Lower leg skin (tissue), 4 donors: ENCODE results near the gene RSAD2. TPM values are rescaled to one million over a fixed set of nuclear protein-coding genes. Genes with fewer than 3 reads are reported as not detected.

ENCODE experiments used
- DNase-seq, 2 donors: peaks; one replicate each; pipeline ENCODE4 v3.0.0-alpha.2; 2019; ENCODE audit warnings: low spot score in 2 of 2
- H3K4me3 ChIP-seq: fragments of 200-600 bp; sonication (generic); 2 replicates; pipeline ENCODE4 v1.5.1; 2017; ENCODE audit warnings: mild to moderate bottlenecking, low read depth; ENCODE audit not compliant: poor library complexity, severe bottlenecking
- CTCF ChIP-seq, 3 donors: fragments of 450-650 bp; IDR thresholded peaks; one replicate each; pipeline ENCODE4 v1.5.1; 2016; ENCODE audit warnings: antibody characterized with exemption in 3 of 3, mild to moderate bottlenecking in 3 of 3, moderate library complexity in 2 of 3
- POLR2A ChIP-seq, 2 donors: fragments of 450-650 bp; IDR thresholded peaks; one replicate each; pipeline ENCODE4 v1.6.1; 2016 to 2017; ENCODE audit warnings: antibody characterized with exemption in 2 of 2, mild to moderate bottlenecking in 1 of 2, moderate library complexity in 1 of 2
- WGBS, 2 donors: methylation state at CpG; one replicate each; pipeline ENCODE4 v1.1.5; 2018; 5-methylcytosine and 5-hydroxymethylcytosine counted together
- intact Hi-C: fragments of 100-400 bp; cut with DNase I; formaldehyde crosslinking; loops from one replicate; pipeline ENCODE4 v1.15.0; 2023; ENCODE audit warnings: low total_unique reads
- total RNA-seq, 4 donors: library from RNA; depleted of rRNA; stranded (reverse); fragments of >200 nt; gene quantifications; one replicate each; pipeline ENCODE4 v1.1.0, GENCODE V29; 2016

Gene RSAD2
- total RNA-seq, 4 donors from 2014 or later = 0.08 to 1.5 (median 0.45) TPM; not detected in 1

DNA sequence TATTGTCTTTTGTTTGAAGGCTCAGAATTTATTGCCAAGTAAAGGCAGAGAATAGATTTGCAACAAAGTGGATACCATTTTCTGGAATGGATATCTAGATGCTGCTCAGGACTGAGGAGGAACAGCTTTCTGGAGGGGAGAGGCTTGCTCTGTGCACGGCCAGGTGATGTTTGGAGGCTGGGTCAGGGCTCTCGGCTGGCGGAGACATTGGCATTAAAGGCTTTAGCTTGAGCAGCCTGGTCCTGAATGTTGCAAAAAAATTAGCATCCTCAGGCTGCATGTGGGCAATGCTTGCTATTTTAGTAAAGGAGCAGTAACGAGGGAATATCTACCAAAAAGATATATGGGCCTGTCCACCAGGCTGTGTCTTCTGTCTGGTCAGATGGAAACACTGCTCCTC, 60.0 kb downstream of the RSAD2 start:
- 93 to 96% methylated on average over 4 of the region's 4 CpGs for WGBS, 2 donors
- DNase-seq = peak in 1 of 2 donors; percentile 80

DNA sequence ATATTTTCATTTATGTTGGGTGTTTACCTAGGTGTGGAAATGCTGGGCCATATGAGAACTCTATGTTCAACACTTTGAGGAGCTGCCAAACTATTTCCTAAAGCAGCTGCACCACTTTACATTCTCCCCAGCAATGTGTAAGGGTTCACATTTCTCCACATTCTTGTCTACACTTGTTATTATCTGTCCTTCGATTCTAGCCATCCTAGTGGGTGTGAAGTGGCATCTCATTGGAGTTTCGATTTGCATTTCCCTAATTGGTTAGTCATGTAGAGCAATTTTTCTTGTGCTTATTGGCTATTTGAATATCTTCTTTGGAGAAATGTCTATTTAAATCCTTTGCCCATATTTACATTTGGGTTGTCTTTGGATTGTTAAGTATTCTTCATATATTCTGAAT, 61.5 kb downstream of the RSAD2 start:
- DNase-seq = no peak
- no peak for TF ChIP-seq POLR2A (IDR thresholded peaks at IDR 0.05)
- no peak for TF ChIP-seq CTCF (IDR thresholded peaks at IDR 0.05)
- H3K4me3 ChIP-seq = no peak overlapping the region
- 65 to 66% methylated on average over 2 of the region's 2 CpGs for WGBS, 2 donors
- intact Hi-C loops = no loop called here

More for the DNA sequence above, 60.0 kb downstream of the RSAD2 start:
- no peak for TF ChIP-seq CTCF (IDR thresholded peaks at IDR 0.05)
- TF ChIP-seq POLR2A (IDR thresholded peaks at IDR 0.05) = no peak
- no peak overlapping the region for H3K4me3 ChIP-seq
- intact Hi-C loops = no loop called here

DNA sequence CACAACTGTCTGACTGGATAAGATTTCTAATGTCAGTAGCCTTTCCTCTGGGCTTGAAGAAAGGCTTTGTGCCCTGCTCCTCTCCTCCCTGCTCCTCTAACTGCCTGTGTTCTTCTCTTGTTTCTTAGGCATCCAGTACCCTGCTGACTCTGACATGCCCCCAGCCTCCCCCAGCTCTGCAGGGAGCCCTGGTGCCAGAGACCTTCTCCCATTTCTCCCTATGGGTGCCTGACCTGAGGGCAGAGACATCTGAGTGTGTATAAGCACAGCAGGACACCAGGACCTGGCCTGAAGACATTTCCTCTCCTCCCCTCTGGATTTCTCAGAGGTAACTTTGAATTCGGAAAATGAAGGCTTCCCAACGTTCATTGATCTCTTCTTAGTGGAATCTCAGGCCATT, 63.2 kb downstream of the RSAD2 start:
- 85 to 100% methylated on average over 2 of the region's 2 CpGs for WGBS, 2 donors
- no peak overlapping the region for H3K4me3 ChIP-seq
- DNase-seq = no peak
- no peak for TF ChIP-seq CTCF (IDR thresholded peaks at IDR 0.05)
- no peak for TF ChIP-seq POLR2A (IDR thresholded peaks at IDR 0.05)
- intact Hi-C loops = no loop called here

GRCh38 chr2:6941299-6942046, 63.9 kb downstream of the RSAD2 start:
- H3K4me3 ChIP-seq = no peak overlapping the region
- no peak for DNase-seq
- WGBS, 2 donors = 94 to 96% methylated on average over 10 of the region's 10 CpGs
- intact Hi-C loops = no loop called here
- no peak for TF ChIP-seq POLR2A (IDR thresholded peaks at IDR 0.05)
- TF ChIP-seq CTCF (IDR thresholded peaks at IDR 0.05) = no peak

GRCh38 chr2:6942848-6943247, 65.3 kb downstream of the RSAD2 start:
- 88 to 93% methylated on average over 8 of the region's 8 CpGs for WGBS, 2 donors
- intact Hi-C loops = no loop called here
- TF ChIP-seq POLR2A (IDR thresholded peaks at IDR 0.05) (no peak), CTCF (IDR thresholded peaks at IDR 0.05) (no peak)
- no peak overlapping the region for H3K4me3 ChIP-seq
- no peak for DNase-seq

- intact Hi-C loops = no loop called here
- no peak overlapping the region for H3K4me3 ChIP-seq
- DNase-seq = no peak
- TF ChIP-seq POLR2A (IDR thresholded peaks at IDR 0.05) (no peak), CTCF (IDR thresholded peaks at IDR 0.05) (no peak)
- 92% methylated on average over 6 of the region's 6 CpGs for WGBS, 2 donors
Measured at GRCh38 chr2:6943523-6943922, 65.9 kb downstream of the RSAD2 start.
